KOPT-K1 (cell line): ENCODE data around the gene SRSF7.
"Not testable (repeated sequence)": the region's sequence is repeated elsewhere in the genome, so short reads cannot be mapped to it uniquely, and the experiment has no call there.

Experiments
- H3K27ac ChIP-seq: fragments of 200-600 bp; sonication (generic); 2 replicates; pipeline ENCODE4 v1.5.1; 2016; ENCODE audit warnings: antibody characterized with exemption, mild to moderate bottlenecking, low read depth, low read length; ENCODE audit not compliant: poor library complexity, severe bottlenecking
- H3K36me3 ChIP-seq: fragments of 200-600 bp; sonication (generic); 2 replicates; pipeline ENCODE4 v1.5.1; 2017; ENCODE audit warnings: antibody characterized with exemption, mild to moderate bottlenecking, low read length, moderate library complexity; ENCODE audit not compliant: insufficient read depth
- H3K9me3 ChIP-seq: fragments of 200-600 bp; sonication (generic); 2 replicates; pipeline ENCODE4 v1.5.1; 2017; ENCODE audit warnings: antibody characterized with exemption, low read length, mild to moderate bottlenecking; ENCODE audit not compliant: insufficient read depth, poor library complexity, severe bottlenecking

The SRSF7 gene

GRCh38 chr2:38731090-38731489, 20.1 kb downstream of the SRSF7 start:
- H3K36me3 ChIP-seq: peaks cover 69% of the 10 kb centered on the region
- H3K9me3 ChIP-seq: no peaks in the 10 kb centered on the region
- no peak overlapping the region for H3K27ac ChIP-seq

GRCh38 chr2:38728694-38729093, 22.5 kb downstream of the SRSF7 start:
- Histone ChIP-seq H3K9me3 (no peaks in the 10 kb centered on the region), H3K27ac (no peak overlapping the region), H3K36me3 (peaks cover 48% of the 10 kb centered on the region)

- peaks cover 38% of the 10 kb centered on the region for H3K36me3 ChIP-seq
- no peak overlapping the region for H3K27ac ChIP-seq
- no peaks in the 10 kb centered on the region for H3K9me3 ChIP-seq
Observed at GRCh38 chr2:38727661-38728060, 23.5 kb downstream of the SRSF7 start.

- H3K9me3 ChIP-seq: no peaks in the 10 kb centered on the region
- H3K27ac ChIP-seq: no peak overlapping the region
- H3K36me3 ChIP-seq: peaks cover 6% of the 10 kb centered on the region; the same call in 1 of the 2 replicates
Observed at GRCh38 chr2:38723173-38723572, 28.0 kb downstream of the SRSF7 start.

GRCh38 chr2:38722271-38723061, 28.7 kb downstream of the SRSF7 start:
- Histone ChIP-seq H3K9me3 (no peaks in the 10 kb centered on the region), H3K27ac (peak overlapping the region; percentile 38), H3K36me3 (peaks cover 6% of the 10 kb centered on the region; the same call in 1 of the 2 replicates)

- no peak overlapping the region for H3K27ac ChIP-seq
- peaks cover 2% of the 10 kb centered on the region for H3K36me3 ChIP-seq
Observed at GRCh38 chr2:38720613-38721241, 30.4 kb downstream of the SRSF7 start.

GRCh38 chr2:38719706-38720105, 31.5 kb downstream of the SRSF7 start:
- no peaks in the 10 kb centered on the region for H3K9me3 ChIP-seq

More at GRCh38 chr2:38720613-38721241, 30.4 kb downstream of the SRSF7 start:
- no peaks in the 10 kb centered on the region for H3K9me3 ChIP-seq

GRCh38 chr2:38718601-38719000, 32.6 kb downstream of the SRSF7 start:
- Histone ChIP-seq H3K36me3 (peaks cover 2% of the 10 kb centered on the region; the same call in 1 of the 2 replicates), H3K9me3 (no peaks in the 10 kb centered on the region), H3K27ac (no peak overlapping the region)

More at GRCh38 chr2:38719706-38720105, 31.5 kb downstream of the SRSF7 start:
- H3K36me3 ChIP-seq: peaks cover 2% of the 10 kb centered on the region; the same call in 1 of the 2 replicates
- H3K27ac ChIP-seq: no peak overlapping the region

GRCh38 chr2:38716185-38716584, 35.0 kb downstream of the SRSF7 start:
- peaks cover 6% of the 10 kb centered on the region; the same call in 1 of the 2 replicates for H3K36me3 ChIP-seq

GRCh38 chr2:38714941-38715340, 36.2 kb downstream of the SRSF7 start:
- not testable (repeated sequence) for H3K9me3 ChIP-seq, H3K36me3 ChIP-seq, H3K27ac ChIP-seq

More at GRCh38 chr2:38716185-38716584, 35.0 kb downstream of the SRSF7 start:
- no peaks in the 10 kb centered on the region for H3K9me3 ChIP-seq
- H3K27ac ChIP-seq: no peak overlapping the region

GRCh38 chr2:38713338-38713737, 37.8 kb downstream of the SRSF7 start:
- Histone ChIP-seq H3K27ac (no peak overlapping the region), H3K9me3 (no peaks in the 10 kb centered on the region), H3K36me3 (peaks cover 3% of the 10 kb centered on the region; the same call in 1 of the 2 replicates)

- no peak overlapping the region for H3K27ac ChIP-seq
- peaks cover 3% of the 10 kb centered on the region; the same call in 1 of the 2 replicates for H3K36me3 ChIP-seq
- H3K9me3 ChIP-seq: no peaks in the 10 kb centered on the region
Observed at GRCh38 chr2:38712871-38713270, 38.3 kb downstream of the SRSF7 start.

- H3K36me3 ChIP-seq: peaks cover 3% of the 10 kb centered on the region; the same call in 1 of the 2 replicates
- H3K27ac ChIP-seq: no peak overlapping the region
- H3K9me3 ChIP-seq: no peaks in the 10 kb centered on the region
Observed at GRCh38 chr2:38712413-38712812, 38.7 kb downstream of the SRSF7 start.

GRCh38 chr2:38711558-38711957, 39.6 kb downstream of the SRSF7 start:
- Histone ChIP-seq H3K9me3 (no peaks in the 10 kb centered on the region), H3K27ac (no peak overlapping the region), H3K36me3 (peaks cover 3% of the 10 kb centered on the region; the same call in 1 of the 2 replicates)

GRCh38 chr2:38709567-38710194, 41.5 kb downstream of the SRSF7 start:
- H3K9me3 ChIP-seq: no peaks in the 10 kb centered on the region
- H3K36me3 ChIP-seq: peaks cover 3% of the 10 kb centered on the region; the same call in 1 of the 2 replicates
- H3K27ac ChIP-seq: peak overlapping the region; percentile 68
